Astrocyte (in vitro differentiated cells and primary cell): Measurements from ENCODE around the gene ZFHX3. TPM values are rescaled to one million over a fixed set of nuclear protein-coding genes. Genes with fewer than 3 reads are reported as not detected.
A peak's percentile ranks its signal among the peaks of the same experiment; 100 is the strongest.

ENCODE experiments used
- DNase-seq: peaks from one replicate; pipeline ENCODE4 v3.0.0-alpha.2; 2010; ENCODE audit warnings: low read depth
- FAIRE-seq: peaks from 2 replicates; lab custom pipeline; 2011; peaks lifted over from hg19 to GRCh38; lab: Jason Lieb, UNC
- H2AFZ ChIP-seq: 2 replicates; pipeline ENCODE4 v1.6.0; 2012; ENCODE audit warnings: low read depth, low read length, inconsistent platforms
- H3K27ac ChIP-seq: 2 replicates; pipeline ENCODE4 v1.5.1; 2011; ENCODE audit warnings: low read depth, low read length, inconsistent platforms
- H3K27me3 ChIP-seq: 2 replicates; pipeline ENCODE4 v1.6.0; 2011; ENCODE audit warnings: low read length, inconsistent platforms; ENCODE audit not compliant: insufficient read depth
- H3K36me3 ChIP-seq: 2 replicates; pipeline ENCODE4 v1.5.1; 2011; ENCODE audit warnings: low read length, inconsistent platforms; ENCODE audit not compliant: insufficient read depth
- H3K4me1 ChIP-seq: 2 replicates; pipeline ENCODE4 v1.5.1; 2011; ENCODE audit warnings: low read length, inconsistent platforms; ENCODE audit not compliant: insufficient read depth
- H3K4me2 ChIP-seq: 2 replicates; pipeline ENCODE4 v1.6.0; 2012; ENCODE audit warnings: low read length, inconsistent platforms
- H3K4me3 ChIP-seq: 2 replicates; pipeline ENCODE4 v1.5.1; 2011; ENCODE audit warnings: low read depth, mild to moderate bottlenecking, low read length, inconsistent platforms; ENCODE audit not compliant: insufficient read depth
- H3K79me2 ChIP-seq: 2 replicates; pipeline ENCODE4 v1.6.0; 2012; ENCODE audit warnings: mild to moderate bottlenecking, low read length, inconsistent platforms; ENCODE audit not compliant: insufficient read depth
- H3K9ac ChIP-seq: 2 replicates; pipeline ENCODE4 v1.6.0; 2012; ENCODE audit warnings: mild to moderate bottlenecking, low read length, inconsistent platforms
- H3K9me3 ChIP-seq: 2 replicates; pipeline ENCODE4 v1.5.1; 2012; ENCODE audit warnings: low read depth, mild to moderate bottlenecking, low read length, inconsistent platforms; ENCODE audit not compliant: insufficient read depth
- H4K20me1 ChIP-seq: 2 replicates; pipeline ENCODE4 v1.6.0; 2012; ENCODE audit warnings: low read length, inconsistent platforms; ENCODE audit not compliant: insufficient read depth
- H3K27ac Mint-ChIP-seq: one replicate; pipeline ENCODE4 v1.8.0; 2021; ENCODE audit warnings: mild to moderate bottlenecking, mixed read lengths; ENCODE audit not compliant: unreplicated experiment
- H3K27me3 Mint-ChIP-seq: one replicate; pipeline ENCODE4 v1.8.0; 2021; ENCODE audit warnings: low read depth, mixed read lengths; ENCODE audit not compliant: unreplicated experiment
- H3K36me3 Mint-ChIP-seq: one replicate; pipeline ENCODE4 v1.8.0; 2021; ENCODE audit warnings: low read depth, mixed read lengths; ENCODE audit not compliant: unreplicated experiment
- H3K4me1 Mint-ChIP-seq: one replicate; pipeline ENCODE4 v1.8.0; 2021; ENCODE audit warnings: low read depth, mixed read lengths; ENCODE audit not compliant: unreplicated experiment
- H3K4me3 Mint-ChIP-seq: one replicate; pipeline ENCODE4 v1.8.0; 2021; ENCODE audit warnings: mild to moderate bottlenecking, moderate library complexity, mixed read lengths; ENCODE audit not compliant: unreplicated experiment
- H3K9me3 Mint-ChIP-seq: one replicate; pipeline ENCODE4 v1.8.0; 2021; ENCODE audit warnings: mild to moderate bottlenecking, mixed read lengths; ENCODE audit not compliant: unreplicated experiment
- EZH2 ChIP-seq: IDR thresholded peaks from 2 replicates; pipeline ENCODE4 v1.6.1; 2012; ENCODE audit warnings: mild to moderate bottlenecking, low read length, inconsistent platforms; ENCODE audit not compliant: insufficient read depth
- total RNA-seq: library from RNA; stranded (reverse); gene quantifications from 2 replicates; pipeline ENCODE4 v1.2.1, GENCODE V29; 2021
- TF ChIP-seq, protein P1 (sequence below): IDR thresholded peaks from 2 replicates; pipeline ENCODE4 v1.5.1; 2011; ENCODE audit warnings: low read depth, mild to moderate bottlenecking, inconsistent platforms, low read length, moderate library complexity; ENCODE audit not compliant: insufficient read depth

Gene ZFHX3
- total RNA-seq, 1 donor from 2014 or later = 19.7 TPM

DNA sequence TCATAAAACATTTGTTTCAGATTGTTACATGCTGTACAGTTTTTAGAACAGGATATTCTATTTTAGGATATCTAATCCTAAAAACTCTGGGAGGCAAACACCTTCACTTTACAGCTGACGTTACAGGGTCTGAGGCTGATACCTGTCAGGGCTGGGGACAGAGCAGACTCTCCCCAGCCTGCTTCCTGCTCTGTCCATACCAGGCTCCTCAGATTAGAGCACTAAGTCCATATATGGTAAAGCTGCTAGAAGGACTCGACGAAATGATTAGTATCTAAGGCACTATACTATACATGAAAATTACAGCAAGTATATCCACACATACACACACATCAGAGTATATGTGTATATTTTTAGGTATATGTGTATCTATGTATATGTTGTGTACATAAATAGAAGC, 125.2 kb downstream of the ZFHX3 start:
- H4K20me1 ChIP-seq = peaks cover 71% of the 10 kb centered on the region

DNA sequence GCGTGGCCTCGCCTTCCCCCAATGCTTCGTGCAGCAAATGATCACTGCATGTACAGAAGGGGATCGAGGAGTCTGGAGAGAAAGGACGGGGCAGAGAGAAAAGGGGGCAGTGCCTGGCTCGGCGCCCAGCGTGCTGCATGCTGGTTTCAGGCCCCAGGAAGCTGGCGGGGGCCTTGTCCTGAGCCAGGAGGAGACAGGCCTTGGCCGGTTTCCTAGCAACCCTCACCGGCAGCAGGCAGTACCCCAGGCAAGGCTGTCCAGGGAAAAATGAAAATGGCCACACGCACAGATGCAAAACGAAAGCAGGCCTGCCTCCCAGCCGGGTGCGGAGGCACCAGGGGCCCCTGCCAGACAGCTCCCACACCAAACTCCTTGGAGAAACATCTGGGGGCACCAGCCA, 126.3 kb downstream of the ZFHX3 start:
- Mint-ChIP-seq H3K4me1 (peaks cover 7% of the 10 kb centered on the region), H3K27ac (no peak overlapping the region), H3K9me3 (no peaks in the 10 kb centered on the region), H3K27me3 (no peaks in the 10 kb centered on the region), H3K36me3 (peaks cover 2% of the 10 kb centered on the region), H3K4me3 (no peak overlapping the region)
- peak overlapping the region; percentile 28 for H2AFZ ChIP-seq
- H3K27me3 ChIP-seq = no peaks in the 10 kb centered on the region
- peaks cover 69% of the 10 kb centered on the region for H3K79me2 ChIP-seq
- H3K4me3 ChIP-seq = peak overlapping the region; percentile 50
- no peaks in the 10 kb centered on the region for H3K9me3 ChIP-seq
- peaks cover 61% of the 10 kb centered on the region for H4K20me1 ChIP-seq
- H3K4me1 ChIP-seq = peaks cover 16% of the 10 kb centered on the region
- DNase-seq (peak; percentile 50), FAIRE-seq (no peak)
- peak overlapping the region; percentile 64 for H3K9ac ChIP-seq
- H3K27ac ChIP-seq = no peak overlapping the region
- no peaks in the 10 kb centered on the region for H3K36me3 ChIP-seq
- TF ChIP-seq, protein P1, sequence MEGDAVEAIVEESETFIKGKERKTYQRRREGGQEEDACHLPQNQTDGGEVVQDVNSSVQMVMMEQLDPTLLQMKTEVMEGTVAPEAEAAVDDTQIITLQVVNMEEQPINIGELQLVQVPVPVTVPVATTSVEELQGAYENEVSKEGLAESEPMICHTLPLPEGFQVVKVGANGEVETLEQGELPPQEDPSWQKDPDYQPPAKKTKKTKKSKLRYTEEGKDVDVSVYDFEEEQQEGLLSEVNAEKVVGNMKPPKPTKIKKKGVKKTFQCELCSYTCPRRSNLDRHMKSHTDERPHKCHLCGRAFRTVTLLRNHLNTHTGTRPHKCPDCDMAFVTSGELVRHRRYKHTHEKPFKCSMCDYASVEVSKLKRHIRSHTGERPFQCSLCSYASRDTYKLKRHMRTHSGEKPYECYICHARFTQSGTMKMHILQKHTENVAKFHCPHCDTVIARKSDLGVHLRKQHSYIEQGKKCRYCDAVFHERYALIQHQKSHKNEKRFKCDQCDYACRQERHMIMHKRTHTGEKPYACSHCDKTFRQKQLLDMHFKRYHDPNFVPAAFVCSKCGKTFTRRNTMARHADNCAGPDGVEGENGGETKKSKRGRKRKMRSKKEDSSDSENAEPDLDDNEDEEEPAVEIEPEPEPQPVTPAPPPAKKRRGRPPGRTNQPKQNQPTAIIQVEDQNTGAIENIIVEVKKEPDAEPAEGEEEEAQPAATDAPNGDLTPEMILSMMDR = no peak
- no peak for TF ChIP-seq EZH2
- peak overlapping the region; percentile 87 for H3K4me2 ChIP-seq

More for the DNA sequence above, 125.2 kb downstream of the ZFHX3 start:
- TF ChIP-seq, protein P1 = no peak
- no peak for TF ChIP-seq EZH2
- Mint-ChIP-seq H3K4me3 (no peak overlapping the region), H3K4me1 (peaks cover 7% of the 10 kb centered on the region), H3K9me3 (no peaks in the 10 kb centered on the region), H3K36me3 (peaks cover 2% of the 10 kb centered on the region), H3K27ac (no peak overlapping the region), H3K27me3 (no peaks in the 10 kb centered on the region)
- H3K4me2 ChIP-seq = peak overlapping the region; percentile 87
- H3K4me1 ChIP-seq = peaks cover 23% of the 10 kb centered on the region
- no peaks in the 10 kb centered on the region for H3K36me3 ChIP-seq
- no peak for DNase-seq
- H3K79me2 ChIP-seq = peaks cover 73% of the 10 kb centered on the region
- no peak overlapping the region for H3K4me3 ChIP-seq
- H3K9ac ChIP-seq = no peak overlapping the region
- no peak overlapping the region for H3K27ac ChIP-seq
- no peaks in the 10 kb centered on the region for H3K9me3 ChIP-seq
- H3K27me3 ChIP-seq = no peaks in the 10 kb centered on the region
- H2AFZ ChIP-seq = no peak overlapping the region
- no peak for FAIRE-seq

DNA sequence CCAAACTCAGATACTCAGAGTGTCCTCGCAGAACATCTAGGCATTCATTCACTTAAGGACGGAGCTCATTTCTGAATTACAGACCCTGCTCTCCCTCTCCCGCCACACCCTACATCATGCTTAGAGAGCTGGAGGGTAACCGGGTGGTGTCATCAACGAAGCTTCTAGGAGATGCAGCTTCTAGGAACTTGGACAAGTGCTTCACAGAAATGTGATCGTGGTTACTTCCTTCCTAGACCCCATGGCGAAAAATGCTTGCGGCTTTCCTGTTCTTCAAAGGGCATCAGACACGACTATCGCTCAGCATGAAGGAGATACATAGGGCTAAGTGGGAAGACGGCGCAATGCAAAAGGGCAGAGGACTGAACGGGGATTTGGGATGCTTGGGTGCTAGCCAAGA, 126.8 kb downstream of the ZFHX3 start:
- Histone ChIP-seq H3K4me1 (peaks cover 16% of the 10 kb centered on the region), H3K27me3 (no peaks in the 10 kb centered on the region), H3K27ac (no peak overlapping the region), H3K79me2 (peaks cover 70% of the 10 kb centered on the region), H3K36me3 (no peaks in the 10 kb centered on the region), H2AFZ (peak overlapping the region; percentile 28), H3K4me3 (peak overlapping the region; percentile 50), H3K9me3 (no peaks in the 10 kb centered on the region), H3K4me2 (peak overlapping the region; percentile 87), H3K9ac (peak overlapping the region; percentile 64), H4K20me1 (peaks cover 59% of the 10 kb centered on the region)
- FAIRE-seq (no peak), DNase-seq (peak; percentile 6)
- peaks cover under 1% of the 10 kb centered on the region for H3K36me3 Mint-ChIP-seq
- no peaks in the 10 kb centered on the region for H3K27me3 Mint-ChIP-seq
- TF ChIP-seq, protein P1 = no peak
- TF ChIP-seq EZH2 = no peak
- H3K27ac Mint-ChIP-seq = no peak overlapping the region
- H3K4me1 Mint-ChIP-seq = peaks cover 4% of the 10 kb centered on the region
- no peaks in the 10 kb centered on the region for H3K9me3 Mint-ChIP-seq
- H3K4me3 Mint-ChIP-seq = no peak overlapping the region
